Transverse colon (tissue), 4 donors: Measurements from ENCODE around the gene GLIS2.

Experiments
- EP300 ChIP-seq: sonication (generic); formaldehyde crosslinking; IDR thresholded peaks from one replicate; pipeline ENCODE4 v1.6.1; 2017; ENCODE audit warnings: antibody characterized with exemption, low read depth
- POLR2A ChIP-seq: fragments of 450-650 bp; IDR thresholded peaks from one replicate; pipeline ENCODE4 v1.6.1; 2016; ENCODE audit warnings: antibody characterized with exemption, mild to moderate bottlenecking, moderate library complexity
- POLR2AphosphoS5 ChIP-seq, 3 donors: sonication (generic); formaldehyde crosslinking; IDR thresholded peaks; one replicate each; pipeline ENCODE4 v1.6.1; 2016; ENCODE audit warnings: antibody characterized with exemption in 3 of 3
- TF ChIP-seq, protein P1 (sequence below), 5 experiments: fragments of 200-600 bp in 3 of 5; fragments of 450-650 bp in 2 of 5; sonication (generic) in 3 of 5; IDR thresholded peaks; 1 replicate in 2 of 5; 2 replicates in 3 of 5; pipeline ENCODE4 v1.5.1; 2016 to 2017; ENCODE audit warnings: antibody characterized with exemption in 5 of 5, inconsistent platforms in 3 of 5, mild to moderate bottlenecking in 2 of 5, moderate library complexity in 1 of 5

DNA sequence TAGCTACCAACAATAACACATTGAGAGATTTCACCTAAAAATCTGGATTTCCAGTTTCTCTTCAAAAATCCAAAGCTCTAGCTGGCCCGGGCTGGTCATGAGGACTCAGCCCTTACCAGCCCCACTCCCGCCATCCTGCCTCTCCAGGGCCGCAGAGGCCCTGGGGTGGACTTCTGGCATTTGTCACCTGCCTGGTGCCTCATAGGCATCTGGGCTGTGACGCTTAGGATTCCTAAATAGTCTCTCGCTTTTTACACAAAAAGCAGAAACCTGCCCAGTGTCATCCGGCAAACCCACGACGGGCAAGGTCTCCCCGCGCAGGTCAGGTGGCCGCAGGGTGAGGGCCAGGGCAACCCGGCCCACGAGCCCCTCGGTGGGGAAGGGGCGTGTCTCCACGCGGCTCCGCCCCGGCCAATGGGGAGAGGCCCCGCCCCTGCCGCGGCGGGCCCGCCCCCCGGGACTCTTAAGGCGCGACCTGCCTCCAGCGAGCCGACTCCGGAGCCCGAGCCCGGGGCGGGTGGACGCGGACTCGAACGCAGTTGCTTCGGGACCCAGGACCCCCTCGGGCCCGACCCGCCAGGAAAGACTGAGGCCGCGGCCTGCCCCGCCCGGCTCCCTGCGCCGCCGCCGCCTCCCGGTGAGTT, 55.6 kb downstream of the GLIS2 start, which contains the start of gene VASN:
- TF ChIP-seq, protein P1, sequence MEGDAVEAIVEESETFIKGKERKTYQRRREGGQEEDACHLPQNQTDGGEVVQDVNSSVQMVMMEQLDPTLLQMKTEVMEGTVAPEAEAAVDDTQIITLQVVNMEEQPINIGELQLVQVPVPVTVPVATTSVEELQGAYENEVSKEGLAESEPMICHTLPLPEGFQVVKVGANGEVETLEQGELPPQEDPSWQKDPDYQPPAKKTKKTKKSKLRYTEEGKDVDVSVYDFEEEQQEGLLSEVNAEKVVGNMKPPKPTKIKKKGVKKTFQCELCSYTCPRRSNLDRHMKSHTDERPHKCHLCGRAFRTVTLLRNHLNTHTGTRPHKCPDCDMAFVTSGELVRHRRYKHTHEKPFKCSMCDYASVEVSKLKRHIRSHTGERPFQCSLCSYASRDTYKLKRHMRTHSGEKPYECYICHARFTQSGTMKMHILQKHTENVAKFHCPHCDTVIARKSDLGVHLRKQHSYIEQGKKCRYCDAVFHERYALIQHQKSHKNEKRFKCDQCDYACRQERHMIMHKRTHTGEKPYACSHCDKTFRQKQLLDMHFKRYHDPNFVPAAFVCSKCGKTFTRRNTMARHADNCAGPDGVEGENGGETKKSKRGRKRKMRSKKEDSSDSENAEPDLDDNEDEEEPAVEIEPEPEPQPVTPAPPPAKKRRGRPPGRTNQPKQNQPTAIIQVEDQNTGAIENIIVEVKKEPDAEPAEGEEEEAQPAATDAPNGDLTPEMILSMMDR (IDR thresholded peaks at IDR 0.05), result no peak
- TF ChIP-seq POLR2A (peak; percentile 83), POLR2AphosphoS5 (IDR thresholded peaks at IDR 0.05) (peak; percentile 95 to 97 (median 97)), EP300 (no peak)
